ENCODE results near the gene PDZD2.

GRCh38 chr5:31965227-31965626, 326.3 kb downstream of the PDZD2 start:
- TF ChIP-seq, protein P1, sequence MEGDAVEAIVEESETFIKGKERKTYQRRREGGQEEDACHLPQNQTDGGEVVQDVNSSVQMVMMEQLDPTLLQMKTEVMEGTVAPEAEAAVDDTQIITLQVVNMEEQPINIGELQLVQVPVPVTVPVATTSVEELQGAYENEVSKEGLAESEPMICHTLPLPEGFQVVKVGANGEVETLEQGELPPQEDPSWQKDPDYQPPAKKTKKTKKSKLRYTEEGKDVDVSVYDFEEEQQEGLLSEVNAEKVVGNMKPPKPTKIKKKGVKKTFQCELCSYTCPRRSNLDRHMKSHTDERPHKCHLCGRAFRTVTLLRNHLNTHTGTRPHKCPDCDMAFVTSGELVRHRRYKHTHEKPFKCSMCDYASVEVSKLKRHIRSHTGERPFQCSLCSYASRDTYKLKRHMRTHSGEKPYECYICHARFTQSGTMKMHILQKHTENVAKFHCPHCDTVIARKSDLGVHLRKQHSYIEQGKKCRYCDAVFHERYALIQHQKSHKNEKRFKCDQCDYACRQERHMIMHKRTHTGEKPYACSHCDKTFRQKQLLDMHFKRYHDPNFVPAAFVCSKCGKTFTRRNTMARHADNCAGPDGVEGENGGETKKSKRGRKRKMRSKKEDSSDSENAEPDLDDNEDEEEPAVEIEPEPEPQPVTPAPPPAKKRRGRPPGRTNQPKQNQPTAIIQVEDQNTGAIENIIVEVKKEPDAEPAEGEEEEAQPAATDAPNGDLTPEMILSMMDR (IDR thresholded peaks at IDR 0.05 in 4 of 5, conservative IDR thresholded peaks at IDR 0.05 in 1 of 5) = no peak
- no peak for TF ChIP-seq POLR2A (IDR thresholded peaks at IDR 0.05)

All from gastrocnemius medialis (tissue), 4 donors.